Type B pancreatic cell (in vitro differentiated cells): ENCODE data around the gene ASF1A. TPM values are rescaled to one million over a fixed set of nuclear protein-coding genes. Genes with fewer than 3 reads are reported as not detected.

Experiments
- DNase-seq: peaks from one replicate; pipeline ENCODE4 v3.0.0; 2021; ENCODE audit warnings: mixed read lengths; ENCODE audit not compliant: unreplicated experiment; ENCODE audit errors: extremely low spot score
- H3K27ac Mint-ChIP-seq: 2 replicates; pipeline ENCODE4 v1.8.0; 2021; ENCODE audit warnings: mild to moderate bottlenecking, mixed read lengths
- H3K27me3 Mint-ChIP-seq: 2 replicates; pipeline ENCODE4 v1.8.0; 2021; ENCODE audit warnings: mixed read lengths
- H3K36me3 Mint-ChIP-seq: 2 replicates; pipeline ENCODE4 v1.8.0; 2021; ENCODE audit warnings: mixed read lengths
- H3K4me1 Mint-ChIP-seq: one replicate; pipeline ENCODE4 v1.8.0; 2021; ENCODE audit warnings: mixed read lengths; ENCODE audit not compliant: unreplicated experiment
- H3K4me3 Mint-ChIP-seq: 2 replicates; pipeline ENCODE4 v1.8.0; 2021; ENCODE audit warnings: mild to moderate bottlenecking, mixed read lengths
- H3K9me3 Mint-ChIP-seq: 2 replicates; pipeline ENCODE4 v1.8.0; 2021; ENCODE audit warnings: mixed read lengths
- total RNA-seq: library from RNA; stranded (reverse); gene quantifications from 2 replicates; pipeline ENCODE4 v1.2.1, GENCODE V29; 2021; ENCODE audit warnings: low replicate concordance
- TF ChIP-seq, protein P1 (sequence below): fragments of 200-600 bp; sonication (generic); conservative IDR thresholded peaks from 2 replicates; pipeline ENCODE4 v1.5.0; 2021; ENCODE audit warnings: antibody characterized with exemption, mild to moderate bottlenecking

The ASF1A gene
- total RNA-seq, 1 donor from 2014 or later = 32.5 TPM

DNA sequence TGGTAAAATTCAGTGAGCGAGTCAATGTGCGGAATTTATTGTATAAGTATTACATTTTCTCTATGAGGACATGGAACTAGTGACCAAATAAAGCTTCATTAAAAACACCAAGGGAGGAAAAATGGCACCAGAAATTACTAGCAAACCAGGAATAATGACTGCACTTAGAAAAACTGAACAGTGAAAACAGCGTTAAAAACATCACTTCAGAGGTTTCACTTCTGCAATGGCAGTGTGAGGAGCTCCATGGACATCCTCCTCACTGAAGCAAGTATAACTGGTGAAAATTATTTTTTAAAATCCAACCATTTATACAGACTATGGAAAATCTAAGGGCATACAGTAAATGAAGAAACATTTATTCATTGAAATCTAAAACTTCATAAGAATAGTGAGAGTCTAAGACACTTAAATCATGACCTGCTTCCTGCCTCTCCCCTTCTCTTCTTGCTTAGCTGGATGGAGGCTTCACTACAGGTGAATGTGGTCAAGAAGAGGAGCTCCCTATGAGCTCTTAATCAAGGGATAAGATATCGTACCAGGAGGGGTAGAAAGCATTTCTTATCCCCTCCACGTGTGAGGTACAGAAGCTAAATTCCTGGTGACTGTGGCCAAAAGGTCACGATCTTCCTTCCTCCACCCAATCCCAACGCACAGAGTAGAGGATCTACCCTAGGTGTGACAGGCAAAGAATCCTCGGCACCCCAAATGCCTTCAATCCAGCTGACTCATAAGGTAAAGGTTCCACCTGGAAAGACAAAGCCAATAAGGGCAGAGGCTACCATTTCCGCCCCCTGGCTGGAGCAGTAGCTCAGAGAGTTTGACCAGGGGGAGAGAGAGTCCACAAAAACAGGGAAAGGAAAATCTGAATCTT lies 12.3 kb upstream of the ASF1A start:
- TF ChIP-seq, protein P1, sequence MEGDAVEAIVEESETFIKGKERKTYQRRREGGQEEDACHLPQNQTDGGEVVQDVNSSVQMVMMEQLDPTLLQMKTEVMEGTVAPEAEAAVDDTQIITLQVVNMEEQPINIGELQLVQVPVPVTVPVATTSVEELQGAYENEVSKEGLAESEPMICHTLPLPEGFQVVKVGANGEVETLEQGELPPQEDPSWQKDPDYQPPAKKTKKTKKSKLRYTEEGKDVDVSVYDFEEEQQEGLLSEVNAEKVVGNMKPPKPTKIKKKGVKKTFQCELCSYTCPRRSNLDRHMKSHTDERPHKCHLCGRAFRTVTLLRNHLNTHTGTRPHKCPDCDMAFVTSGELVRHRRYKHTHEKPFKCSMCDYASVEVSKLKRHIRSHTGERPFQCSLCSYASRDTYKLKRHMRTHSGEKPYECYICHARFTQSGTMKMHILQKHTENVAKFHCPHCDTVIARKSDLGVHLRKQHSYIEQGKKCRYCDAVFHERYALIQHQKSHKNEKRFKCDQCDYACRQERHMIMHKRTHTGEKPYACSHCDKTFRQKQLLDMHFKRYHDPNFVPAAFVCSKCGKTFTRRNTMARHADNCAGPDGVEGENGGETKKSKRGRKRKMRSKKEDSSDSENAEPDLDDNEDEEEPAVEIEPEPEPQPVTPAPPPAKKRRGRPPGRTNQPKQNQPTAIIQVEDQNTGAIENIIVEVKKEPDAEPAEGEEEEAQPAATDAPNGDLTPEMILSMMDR = no peak
- H3K27ac Mint-ChIP-seq = no peak overlapping the region
- no peaks in the 10 kb centered on the region for H3K4me1 Mint-ChIP-seq
- no peak overlapping the region for H3K4me3 Mint-ChIP-seq
- H3K27me3 Mint-ChIP-seq = no peaks in the 10 kb centered on the region
- DNase-seq = no peak
- H3K36me3 Mint-ChIP-seq = no peaks in the 10 kb centered on the region
- no peaks in the 10 kb centered on the region for H3K9me3 Mint-ChIP-seq

DNA sequence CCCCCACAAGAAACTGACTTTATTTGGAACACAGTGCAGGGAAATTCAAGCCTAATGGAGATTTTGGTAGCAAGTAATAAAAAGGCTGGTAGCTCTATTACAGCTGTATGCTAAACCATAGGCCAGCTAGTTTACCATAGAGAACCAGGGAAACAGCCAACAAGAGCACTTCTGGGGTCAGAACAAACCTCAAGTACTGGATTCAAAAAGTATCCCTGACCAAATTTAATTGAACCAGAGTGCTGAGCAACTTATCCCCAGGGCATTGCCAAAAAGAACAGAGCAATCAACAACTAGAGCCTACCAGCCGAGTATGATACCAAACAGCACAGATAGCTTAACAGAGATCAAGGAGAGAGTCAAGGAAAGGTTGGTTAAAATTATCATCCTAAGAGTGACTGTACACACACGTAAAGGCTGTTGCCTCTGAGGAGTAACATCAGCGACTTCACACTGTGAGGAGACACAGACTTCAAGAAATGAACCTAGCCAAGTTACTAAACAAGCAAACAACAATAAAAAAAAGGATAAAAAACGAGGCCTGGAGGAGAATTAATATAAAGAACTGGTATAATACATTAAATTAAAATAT lies 11.5 kb upstream of the ASF1A start:
- H3K27me3 Mint-ChIP-seq = no peaks in the 10 kb centered on the region
- no peak for DNase-seq
- no peaks in the 10 kb centered on the region for H3K36me3 Mint-ChIP-seq
- no peaks in the 10 kb centered on the region for H3K4me1 Mint-ChIP-seq
- TF ChIP-seq, protein P1 = no peak
- no peak overlapping the region for H3K27ac Mint-ChIP-seq
- H3K9me3 Mint-ChIP-seq = no peaks in the 10 kb centered on the region
- H3K4me3 Mint-ChIP-seq = no peak overlapping the region

DNA sequence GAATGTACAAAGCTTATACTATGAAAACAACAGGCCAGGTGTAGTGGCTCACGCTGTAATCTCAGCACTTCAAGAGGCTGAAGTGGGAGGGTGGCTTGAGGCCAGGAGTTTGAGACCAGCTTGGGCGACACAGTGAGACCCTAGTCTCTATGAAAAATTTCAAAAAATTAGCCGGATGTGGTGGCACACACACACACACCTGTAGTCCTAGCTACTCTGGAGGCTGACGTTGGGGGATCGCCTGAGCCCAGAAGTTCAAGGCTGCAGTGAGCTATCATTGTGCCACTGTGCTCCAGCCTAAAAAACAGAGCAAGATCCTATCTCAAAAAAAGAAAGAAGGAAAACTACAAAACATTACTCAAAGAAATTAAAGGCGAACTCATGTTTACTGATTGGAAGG lies 7.3 kb upstream of the ASF1A start:
- no peaks in the 10 kb centered on the region for H3K27me3 Mint-ChIP-seq

DNA sequence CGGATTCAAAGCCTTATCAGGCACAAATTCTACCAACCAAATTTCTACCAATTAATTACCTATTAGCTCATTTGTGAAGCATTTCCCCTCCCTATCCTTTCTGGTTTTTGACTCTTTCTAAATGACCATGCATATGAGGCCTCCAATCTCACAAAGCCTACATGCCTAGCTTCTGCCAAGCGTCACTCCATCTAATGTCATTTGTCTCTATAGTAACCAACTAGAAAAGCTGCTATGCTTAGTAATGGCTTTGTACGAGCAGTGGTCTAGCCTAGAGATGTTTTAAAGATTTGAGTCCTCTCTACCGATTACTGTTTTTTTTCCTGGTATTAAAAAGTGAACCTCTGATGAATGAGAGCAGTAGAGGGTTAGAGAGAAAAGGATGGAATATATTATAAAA lies 4.8 kb upstream of the ASF1A start:
- peaks cover 3% of the 10 kb centered on the region for H3K36me3 Mint-ChIP-seq
- peaks cover 33% of the 10 kb centered on the region for H3K4me1 Mint-ChIP-seq
- TF ChIP-seq, protein P1 = no peak
- peaks cover 3% of the 10 kb centered on the region for H3K27me3 Mint-ChIP-seq
- DNase-seq = no peak
- no peak overlapping the region for H3K27ac Mint-ChIP-seq
- H3K4me3 Mint-ChIP-seq = no peak overlapping the region
- H3K9me3 Mint-ChIP-seq = no peaks in the 10 kb centered on the region

More for the DNA sequence above, 7.3 kb upstream of the ASF1A start:
- no peak overlapping the region for H3K27ac Mint-ChIP-seq
- H3K36me3 Mint-ChIP-seq = no peaks in the 10 kb centered on the region
- TF ChIP-seq, protein P1 = no peak
- H3K9me3 Mint-ChIP-seq = no peaks in the 10 kb centered on the region
- peaks cover 15% of the 10 kb centered on the region for H3K4me1 Mint-ChIP-seq
- H3K4me3 Mint-ChIP-seq = no peak overlapping the region
- no peak for DNase-seq

DNA sequence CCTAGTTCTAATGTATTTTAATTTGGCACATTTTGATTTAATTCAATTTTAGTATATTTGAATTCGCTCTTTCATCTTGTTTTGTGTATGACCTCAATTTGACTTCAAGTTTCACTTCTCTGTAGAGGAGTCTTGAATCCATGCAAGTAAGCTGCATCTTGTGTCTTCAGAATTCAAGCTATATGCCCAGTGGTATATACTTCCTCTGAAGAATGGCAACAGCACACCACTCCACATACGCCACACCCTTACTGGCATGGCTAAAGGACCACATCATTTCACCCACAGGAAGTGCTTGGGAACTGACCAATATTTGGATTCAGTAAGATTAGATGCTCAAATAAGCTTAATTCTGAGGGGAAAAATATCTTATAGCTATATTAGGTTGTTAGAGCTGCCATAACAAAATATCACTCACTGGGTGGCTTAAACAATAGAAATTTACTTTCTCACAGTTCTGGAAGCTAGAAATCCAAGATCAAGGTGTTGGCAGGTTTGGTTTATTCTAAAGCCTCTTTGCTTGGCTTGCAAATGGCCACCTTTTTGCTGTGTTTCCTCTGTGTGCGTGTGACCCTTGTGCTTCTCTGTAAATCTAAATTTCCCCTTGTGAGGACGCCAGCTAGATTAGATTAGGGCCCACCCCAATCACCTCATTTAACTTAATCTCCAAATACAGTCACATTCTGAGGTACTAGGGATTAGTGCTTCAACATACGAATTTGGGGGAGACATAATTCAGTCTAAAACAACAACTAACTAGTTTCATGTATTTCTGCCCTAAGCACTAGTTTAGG lies 2.8 kb upstream of the ASF1A start:
- TF ChIP-seq, protein P1 = no peak
- Mint-ChIP-seq H3K36me3 (peaks cover 4% of the 10 kb centered on the region), H3K4me3 (no peak overlapping the region), H3K9me3 (no peaks in the 10 kb centered on the region), H3K4me1 (peaks cover 37% of the 10 kb centered on the region), H3K27me3 (peaks cover 4% of the 10 kb centered on the region), H3K27ac (no peak overlapping the region)
- no peak for DNase-seq
